HG03097 (cell line): ENCODE measurements around the gene EPB41L4B.

Source experiments
- ATAC-seq: cut with Tn5 transposase; IDR thresholded peaks from one replicate; pipeline ENCODE4 v1.9.1; 2021; ENCODE audit not compliant: unreplicated experiment, low FRiP score

The EPB41L4B gene

DNA sequence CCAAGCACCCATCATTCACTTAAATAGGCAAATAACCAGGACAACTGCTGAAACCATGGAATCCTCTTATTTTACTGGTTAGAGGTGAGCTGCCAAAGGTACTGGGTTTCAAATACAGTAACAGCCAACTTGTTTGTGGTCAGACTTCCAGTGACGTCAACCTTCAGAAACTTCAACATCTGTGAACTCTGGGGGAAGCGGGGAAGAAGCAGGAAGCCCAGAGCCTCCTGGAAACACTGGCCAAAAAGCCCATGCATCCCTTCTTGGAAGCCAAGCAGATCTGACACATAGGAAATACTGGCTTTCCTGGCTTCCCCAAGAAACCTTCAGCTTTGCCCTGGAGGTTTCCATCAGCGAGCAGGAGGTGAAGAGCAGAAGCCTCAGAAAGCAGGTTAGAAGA, 148.9 kb downstream of the EPB41L4B start:
- no peak for ATAC-seq

- ATAC-seq, result no peak
Measured at GRCh38 chr9:109168170-109168569, 152.7 kb downstream of the EPB41L4B start.

DNA sequence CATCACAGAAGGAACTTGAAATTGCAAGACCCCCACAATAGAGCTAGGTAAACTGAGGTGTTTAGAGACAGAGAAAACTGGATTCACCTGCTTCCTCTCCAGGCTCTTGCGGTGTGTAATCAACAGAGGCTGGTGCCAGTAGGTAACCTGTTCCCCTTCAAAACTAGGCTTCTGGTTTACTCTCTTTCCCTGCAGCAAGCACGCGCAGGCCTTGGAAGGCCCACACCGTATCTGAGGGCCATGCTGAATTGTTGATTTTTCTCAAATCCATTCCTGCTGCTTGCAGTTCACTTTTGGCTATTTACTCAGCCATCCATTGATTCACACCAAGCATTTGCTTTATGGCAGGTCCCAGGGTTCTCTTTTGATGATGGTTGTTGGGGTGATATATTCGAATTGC, 153.1 kb downstream of the EPB41L4B start:
- ATAC-seq, result no peak

DNA sequence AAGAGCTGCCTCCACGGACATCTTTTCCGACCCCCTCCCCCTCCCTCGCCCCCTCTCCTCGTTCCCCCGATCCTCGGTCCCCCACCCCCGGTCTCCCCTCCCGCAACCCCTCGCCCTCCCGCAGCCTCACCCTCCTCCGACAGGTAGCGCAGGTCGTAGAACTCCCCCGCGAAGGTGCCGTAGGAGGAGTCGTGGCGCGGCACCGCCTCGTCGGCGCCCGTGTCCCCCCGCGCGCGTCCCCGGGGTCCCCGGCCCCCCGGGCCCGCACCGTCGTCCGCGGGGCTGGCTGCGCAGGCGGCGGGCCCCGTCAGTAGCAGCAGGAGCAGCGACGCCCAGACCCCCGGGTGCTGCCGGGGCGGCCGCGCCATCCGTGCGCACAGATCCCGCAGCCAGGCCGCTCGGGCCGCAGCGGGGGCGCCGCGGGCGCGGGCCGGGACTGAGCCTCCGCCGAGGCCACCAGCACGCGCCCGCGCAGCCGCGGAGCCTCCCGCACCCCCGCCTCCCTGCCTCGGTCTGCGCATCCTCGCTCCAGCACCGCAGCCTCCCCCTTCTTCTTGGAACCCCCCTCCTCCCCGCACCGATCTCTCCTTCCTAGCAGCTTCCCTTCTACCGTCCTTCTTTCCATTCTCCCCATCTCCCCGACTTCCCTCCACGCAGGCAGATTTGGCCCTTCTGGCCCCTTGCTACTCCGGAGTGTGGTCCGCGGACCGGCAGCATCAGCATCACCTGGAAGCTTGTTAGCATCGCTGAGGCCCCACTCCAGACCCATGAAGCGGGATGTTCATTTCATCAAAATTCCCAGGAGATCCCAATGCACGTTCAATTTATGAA, 153.9 kb downstream of the EPB41L4B start, which contains the start of gene FRRS1L:
Gene FRRS1L, minus strand, starts transcription at position 479 of the 831 bp plus-strand sequence. Its CDS starts 111 bp downstream, at position 368.
- no peak for ATAC-seq

GRCh38 chr9:109166171-109166770, 154.6 kb downstream of the EPB41L4B start:
- ATAC-seq, result no peak

GRCh38 chr9:109164042-109164441, 156.8 kb downstream of the EPB41L4B start:
- ATAC-seq, result no peak

DNA sequence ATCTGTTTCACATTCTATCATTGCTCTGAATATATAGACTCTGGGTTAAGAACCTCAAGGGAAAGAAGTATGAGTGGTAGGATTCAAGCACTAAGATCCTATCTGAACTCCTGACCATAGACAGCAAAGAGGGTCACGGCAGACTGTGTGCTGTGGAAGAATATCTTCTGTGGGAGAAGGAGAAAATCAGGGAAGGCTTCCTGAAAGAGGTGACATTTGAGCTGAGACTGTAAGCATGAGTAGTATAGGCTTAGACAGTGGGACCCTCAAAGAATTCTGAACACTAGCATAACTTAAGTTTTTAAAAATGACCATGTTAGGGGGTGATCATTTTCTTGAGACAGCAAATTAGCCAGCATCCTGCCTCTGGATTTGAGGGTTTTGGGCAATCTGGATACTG, 157.7 kb downstream of the EPB41L4B start:
- no peak for ATAC-seq

DNA sequence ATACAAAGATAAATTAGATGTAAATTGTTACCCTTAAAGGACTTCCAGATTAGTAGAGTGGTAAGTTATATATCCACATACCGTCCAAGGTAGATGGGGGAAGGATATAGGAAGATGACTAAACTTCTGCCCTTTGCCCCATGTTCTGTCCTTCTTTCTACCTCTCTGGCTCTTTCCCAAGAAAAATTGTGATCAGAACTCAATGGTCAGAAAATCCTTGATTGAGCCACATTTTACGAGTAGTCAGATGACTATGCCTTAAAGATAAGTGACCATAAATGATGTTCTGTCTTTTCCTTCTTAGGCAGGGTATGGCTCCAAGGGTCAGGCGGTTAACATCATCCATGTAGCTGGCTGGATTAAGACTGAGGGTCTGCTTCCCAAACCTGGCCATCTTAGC, 158.2 kb downstream of the EPB41L4B start:
- ATAC-seq, result no peak

GRCh38 chr9:109161471-109161870, 159.4 kb downstream of the EPB41L4B start:
- no peak for ATAC-seq

DNA sequence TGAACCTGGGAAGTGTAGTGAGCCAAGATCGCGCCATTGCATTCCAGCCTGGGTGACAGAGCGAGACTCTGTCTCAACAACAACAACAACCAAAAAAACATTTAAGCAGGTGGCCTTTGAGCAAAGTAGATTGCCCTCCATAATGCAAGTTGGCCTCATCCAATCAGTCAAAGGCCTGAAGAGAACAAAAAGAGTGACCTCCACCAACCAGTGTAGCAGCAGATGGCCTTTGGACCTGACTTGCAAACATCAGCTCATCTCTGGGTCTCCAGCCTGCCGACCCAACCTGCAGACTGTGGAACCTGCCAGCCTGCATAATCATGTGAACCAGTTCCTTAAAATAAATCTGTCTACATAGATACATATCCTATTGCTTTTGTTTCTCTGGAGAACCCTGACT, 161.3 kb downstream of the EPB41L4B start:
- no peak for ATAC-seq

GRCh38 chr9:109158651-109159050, 162.2 kb downstream of the EPB41L4B start:
- no peak for ATAC-seq

GRCh38 chr9:109156708-109157107, 164.2 kb downstream of the EPB41L4B start:
- no peak for ATAC-seq

DNA sequence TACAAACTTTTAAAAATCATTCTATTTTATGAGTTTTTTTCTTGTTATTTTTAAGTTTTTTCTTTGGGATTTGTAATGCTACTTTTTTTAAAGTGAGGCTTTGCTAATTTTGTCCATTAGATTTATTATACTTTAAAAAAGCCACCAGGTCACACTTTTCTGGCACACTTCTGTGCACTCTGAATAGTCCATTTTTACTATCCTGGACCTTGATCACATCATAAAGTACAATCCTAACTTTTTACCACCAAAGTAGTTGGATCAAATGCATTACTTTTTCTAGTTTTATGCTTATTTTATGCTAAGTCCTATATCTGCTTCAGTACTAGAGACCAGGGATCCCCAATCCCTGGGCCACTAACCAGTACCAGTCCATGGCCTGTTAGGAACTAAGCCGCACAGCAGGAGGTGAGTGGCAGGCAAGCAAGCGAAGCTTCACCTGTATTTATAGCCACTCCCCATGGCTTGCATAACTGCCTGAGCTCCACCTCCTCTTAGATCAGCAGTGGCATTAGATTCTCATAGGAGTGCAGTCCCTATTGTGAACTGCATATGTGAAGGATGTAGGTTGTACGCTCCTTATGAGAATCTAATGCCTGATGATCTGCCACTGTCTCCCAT, 169.8 kb downstream of the EPB41L4B start:
- no peak for ATAC-seq

DNA sequence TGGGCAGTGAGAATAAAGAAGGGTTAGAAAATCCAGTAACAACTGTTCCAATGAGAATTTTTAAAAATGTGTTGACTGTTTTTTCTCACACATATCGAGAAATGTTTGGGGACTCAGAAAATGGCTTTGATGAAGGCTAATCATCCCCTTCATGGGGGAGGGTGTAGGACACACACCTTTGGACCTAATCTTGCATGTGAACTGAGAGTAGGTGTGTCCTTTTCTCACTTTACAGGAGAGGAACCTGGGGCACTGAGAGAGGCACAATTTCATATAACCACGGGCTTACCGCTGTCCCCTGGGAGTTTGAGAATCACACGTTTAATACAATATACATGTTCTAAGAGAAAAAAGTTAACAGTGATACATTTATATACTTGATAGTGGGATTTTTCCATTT, 171.1 kb downstream of the EPB41L4B start:
- no peak for ATAC-seq

DNA sequence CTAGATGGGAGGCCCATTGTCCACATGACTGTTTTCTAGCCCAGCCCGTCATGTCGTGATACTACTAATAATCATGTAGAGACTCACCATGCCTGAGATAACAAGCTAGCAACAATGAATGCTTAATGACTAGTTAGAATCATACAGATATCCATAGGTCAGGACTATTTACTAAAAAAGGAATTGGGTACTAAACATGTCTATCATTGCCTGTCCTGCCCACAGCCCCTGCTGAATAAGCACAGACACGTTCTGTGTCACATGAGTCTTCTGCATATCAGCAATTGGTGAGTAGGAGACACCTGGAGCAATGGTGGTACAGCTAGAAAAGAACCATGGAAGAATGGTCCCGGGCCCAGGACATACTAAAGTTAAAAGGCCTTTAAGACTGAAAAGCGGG, 171.8 kb downstream of the EPB41L4B start:
- ATAC-seq, result no peak

- ATAC-seq, result no peak
Measured at GRCh38 chr9:109145051-109145450, 175.8 kb downstream of the EPB41L4B start.

DNA sequence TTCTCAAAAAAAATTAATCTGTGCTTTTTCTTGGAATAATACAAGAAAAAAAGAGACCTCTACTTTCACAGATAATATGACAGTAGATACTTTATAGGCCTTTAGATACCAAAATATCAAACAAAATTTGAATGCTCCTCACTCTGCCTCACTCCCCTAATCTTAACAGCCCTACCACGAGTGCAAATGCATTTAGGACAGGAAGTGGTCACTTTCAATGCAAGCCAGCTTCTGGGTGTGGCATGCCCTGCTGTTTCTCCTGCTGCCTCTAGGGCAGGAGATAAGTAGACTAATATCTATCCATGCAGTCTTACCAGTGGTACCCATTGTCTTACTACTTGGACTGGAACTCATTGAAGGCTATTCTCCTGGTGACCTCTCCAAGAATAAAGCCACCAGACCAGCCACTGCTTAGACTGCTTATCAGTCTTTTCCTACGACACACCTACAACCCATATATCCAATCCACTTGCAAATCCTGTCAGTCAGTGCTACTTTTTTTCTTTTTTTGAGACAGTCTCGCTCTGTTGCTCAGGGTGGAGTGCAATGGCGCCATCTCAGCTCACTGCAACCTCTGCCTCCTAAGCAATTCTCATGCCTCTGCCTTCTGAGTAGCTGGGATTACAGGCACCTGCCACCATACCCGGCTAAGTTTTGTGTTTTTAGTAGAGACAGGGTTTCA, 176.8 kb downstream of the EPB41L4B start:
- ATAC-seq, result no peak

DNA sequence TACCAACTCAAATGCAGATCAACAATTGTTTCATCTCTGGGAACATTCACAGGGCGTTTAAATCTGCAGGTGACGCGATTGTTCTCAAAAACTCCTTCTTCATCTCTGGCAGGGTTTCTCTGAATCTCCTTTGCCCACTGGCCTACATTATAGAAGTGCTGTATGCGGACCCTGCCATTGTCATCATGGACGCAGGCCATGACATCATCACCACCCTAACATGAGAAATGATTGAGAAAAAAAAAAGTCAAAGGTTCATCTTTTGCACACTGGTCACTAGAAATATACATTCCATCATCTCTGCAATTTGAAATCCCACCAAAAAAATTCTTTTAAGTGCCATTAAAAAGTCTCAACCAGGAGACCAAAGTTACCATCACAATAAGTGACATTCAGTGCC, 179.5 kb downstream of the EPB41L4B start:
- ATAC-seq, result no peak

GRCh38 chr9:109139851-109140250, 181.0 kb downstream of the EPB41L4B start:
- ATAC-seq, result no peak

DNA sequence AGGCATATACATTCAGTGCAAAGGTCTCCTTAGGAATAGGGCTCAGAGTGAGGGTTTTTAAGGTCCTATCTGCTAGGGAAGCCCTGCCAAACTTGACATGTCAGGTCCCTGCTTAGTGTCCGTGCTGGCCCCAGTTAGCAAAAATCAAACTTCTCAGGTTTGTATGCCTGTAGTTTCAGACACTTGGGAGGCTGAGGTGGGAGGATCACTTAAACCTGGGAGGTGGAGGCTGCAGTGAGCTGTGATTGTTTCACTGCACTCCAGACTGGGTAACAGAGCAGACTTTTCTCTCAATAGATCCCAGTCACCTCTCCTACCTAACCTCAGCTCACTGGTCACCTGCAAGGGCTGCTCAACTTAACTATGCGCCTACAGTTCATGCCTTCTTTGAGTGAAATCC, 182.4 kb downstream of the EPB41L4B start:
- no peak for ATAC-seq

DNA sequence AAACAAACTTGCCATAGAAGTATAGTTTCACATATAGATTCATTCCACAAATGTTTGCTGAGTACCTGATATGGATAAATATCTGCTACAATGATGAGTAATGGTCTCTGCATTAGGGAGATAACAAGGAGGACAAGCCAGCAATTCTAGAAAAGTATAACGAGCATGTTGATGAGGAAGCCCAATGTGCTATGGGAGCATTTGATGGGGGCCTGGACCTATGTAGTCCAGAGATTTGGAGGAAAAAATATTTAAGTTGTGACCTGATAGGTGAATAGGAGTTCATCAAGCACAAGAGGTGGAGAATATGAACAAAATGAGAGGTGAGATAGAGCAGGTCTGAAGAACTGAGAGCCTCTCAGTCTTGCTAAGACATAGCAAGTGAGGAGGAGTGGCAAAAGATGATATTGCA, 186.7 kb downstream of the EPB41L4B start:
- no peak for ATAC-seq
